HUES6 (cell line): ENCODE measurements around the gene DCAKD.

ENCODE experiments used
- H3K27ac ChIP-seq: 2 replicates; pipeline ENCODE4 v1.7.0; 2013; ENCODE audit warnings: low read depth, mild to moderate bottlenecking, low read length, inconsistent platforms
- H3K27me3 ChIP-seq: 2 replicates; pipeline ENCODE4 v1.6.1; 2013; ENCODE audit warnings: low read length; ENCODE audit not compliant: control insufficient read depth, insufficient read depth
- H3K36me3 ChIP-seq: 2 replicates; pipeline ENCODE4 v1.6.1; 2013; ENCODE audit warnings: low read length; ENCODE audit not compliant: control insufficient read depth, insufficient read depth
- H3K4me1 ChIP-seq: 2 replicates; pipeline ENCODE4 v1.6.1; 2013; ENCODE audit warnings: low read length; ENCODE audit not compliant: control insufficient read depth, insufficient read depth
- H3K4me3 ChIP-seq: 2 replicates; pipeline ENCODE4 v1.5.1; 2013; ENCODE audit warnings: low read depth, low read length
- H3K9ac ChIP-seq: one replicate; pipeline ENCODE4 v1.6.1; 2013; ENCODE audit warnings: mild to moderate bottlenecking, low read length
- H3K9me3 ChIP-seq: 2 replicates; pipeline ENCODE4 v1.6.1; 2013; ENCODE audit warnings: low read depth, low read length; ENCODE audit not compliant: control insufficient read depth, insufficient read depth

DCAKD gene, protein sequence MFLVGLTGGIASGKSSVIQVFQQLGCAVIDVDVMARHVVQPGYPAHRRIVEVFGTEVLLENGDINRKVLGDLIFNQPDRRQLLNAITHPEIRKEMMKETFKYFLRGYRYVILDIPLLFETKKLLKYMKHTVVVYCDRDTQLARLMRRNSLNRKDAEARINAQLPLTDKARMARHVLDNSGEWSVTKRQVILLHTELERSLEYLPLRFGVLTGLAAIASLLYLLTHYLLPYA

GRCh38 chr17:45051060-45051719 is at the start of gene DCAKD:
Gene DCAKD (minus strand): TSS chr17:45051632. CDS start chr17:45034885, 16,747 bp downstream.
- peak within 1 kb of the TSS; percentile 82 for H3K27ac ChIP-seq
- no peaks in the 10 kb centered on the region for H3K36me3 ChIP-seq
- peaks cover 7% of the 10 kb centered on the region for H3K4me1 ChIP-seq
- no peaks in the 10 kb centered on the region for H3K27me3 ChIP-seq
- H3K4me3 ChIP-seq = peak within 1 kb of the TSS; percentile 85
- H3K9ac ChIP-seq = peak within 1 kb of the TSS; percentile 96
- no peaks in the 10 kb centered on the region for H3K9me3 ChIP-seq

- peaks cover 85% of the 10 kb centered on the region for H3K36me3 ChIP-seq
These were observed 47.6 kb upstream of the DCAKD start for GRCh38 chr17:45098869-45099616.

GRCh38 chr17:45098081-45098868 is 46.8 kb upstream of the DCAKD start:
- peaks cover 85% of the 10 kb centered on the region for H3K36me3 ChIP-seq

More at GRCh38 chr17:45098869-45099616, 47.6 kb upstream of the DCAKD start:
- H3K27ac ChIP-seq = no peak overlapping the region
- H3K4me3 ChIP-seq = no peak overlapping the region
- H3K4me1 ChIP-seq = no peaks in the 10 kb centered on the region
- no peaks in the 10 kb centered on the region for H3K9me3 ChIP-seq
- no peaks in the 10 kb centered on the region for H3K27me3 ChIP-seq
- no peak overlapping the region for H3K9ac ChIP-seq

GRCh38 chr17:45096926-45097325 is 45.5 kb upstream of the DCAKD start:
- H3K27ac ChIP-seq = no peak overlapping the region
- H3K4me1 ChIP-seq = no peaks in the 10 kb centered on the region
- H3K9me3 ChIP-seq = no peaks in the 10 kb centered on the region
- H3K36me3 ChIP-seq = peaks cover 85% of the 10 kb centered on the region
- H3K4me3 ChIP-seq = no peak overlapping the region
- no peaks in the 10 kb centered on the region for H3K27me3 ChIP-seq
- no peak overlapping the region for H3K9ac ChIP-seq

More at GRCh38 chr17:45098081-45098868, 46.8 kb upstream of the DCAKD start:
- H3K9me3 ChIP-seq = no peaks in the 10 kb centered on the region
- H3K27ac ChIP-seq = no peak overlapping the region
- H3K27me3 ChIP-seq = no peaks in the 10 kb centered on the region
- no peak overlapping the region for H3K9ac ChIP-seq
- no peak overlapping the region for H3K4me3 ChIP-seq
- H3K4me1 ChIP-seq = no peaks in the 10 kb centered on the region

DNA sequence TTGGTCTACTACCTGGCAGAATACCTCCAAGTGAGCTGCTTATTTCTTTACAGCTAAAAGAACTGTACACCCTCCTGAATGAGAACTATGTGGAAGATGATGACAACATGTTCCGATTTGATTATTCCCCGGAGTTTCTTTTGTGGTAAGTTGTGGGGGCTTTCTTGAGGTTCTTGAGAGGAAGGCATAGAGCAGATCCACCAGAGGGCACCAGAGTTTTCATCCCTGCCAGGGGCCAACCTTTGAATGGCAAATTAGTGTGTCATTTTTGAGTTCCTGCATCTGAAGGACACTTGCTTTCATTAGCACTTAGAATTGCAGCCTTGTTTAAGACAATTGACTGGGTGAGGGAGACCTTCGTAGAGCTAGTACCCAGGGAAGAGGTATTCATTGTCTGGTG is 44.7 kb upstream of the DCAKD start:
- H3K4me3 ChIP-seq = no peak overlapping the region
- no peaks in the 10 kb centered on the region for H3K9me3 ChIP-seq
- H3K4me1 ChIP-seq = peaks cover under 1% of the 10 kb centered on the region; the same call in 1 of the 2 replicates
- H3K36me3 ChIP-seq = peaks cover 85% of the 10 kb centered on the region
- no peaks in the 10 kb centered on the region for H3K27me3 ChIP-seq
- H3K27ac ChIP-seq = no peak overlapping the region
- no peak overlapping the region for H3K9ac ChIP-seq

DNA sequence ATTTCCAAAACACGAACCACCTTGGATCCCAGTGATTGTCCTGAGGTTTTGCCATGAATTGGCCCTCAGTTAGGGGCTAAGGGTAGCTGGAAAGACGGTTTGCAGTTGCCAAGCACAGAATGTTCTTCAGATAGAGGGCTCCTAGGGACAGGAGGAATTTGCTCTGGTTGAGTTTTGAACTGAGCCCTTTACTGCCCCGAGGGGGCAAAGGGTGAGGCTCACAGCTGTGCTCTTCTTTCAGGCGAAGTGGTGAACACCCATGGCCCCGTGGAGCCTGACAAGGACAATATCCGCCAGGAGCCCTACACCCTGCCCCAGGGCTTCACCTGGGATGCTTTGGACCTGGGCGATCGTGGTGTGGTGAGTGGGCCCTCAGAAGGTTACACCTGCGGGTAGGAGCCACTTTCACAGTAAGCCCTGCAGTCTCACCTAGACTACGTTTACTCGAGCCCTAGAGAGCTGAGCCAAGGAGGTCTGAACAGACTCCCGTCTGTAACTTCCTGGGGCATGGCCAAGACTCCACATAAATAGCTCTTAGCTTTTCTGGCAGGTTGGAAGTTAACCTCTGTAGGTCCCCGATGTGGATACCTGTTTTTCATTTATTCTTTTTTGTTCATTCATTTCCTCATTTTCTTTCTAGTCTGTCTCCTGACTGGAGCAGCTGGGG is 42.1 kb upstream of the DCAKD start:
- peaks cover 14% of the 10 kb centered on the region for H3K4me1 ChIP-seq
- no peak overlapping the region for H3K9ac ChIP-seq
- H3K27me3 ChIP-seq = no peaks in the 10 kb centered on the region
- H3K27ac ChIP-seq = 0 out of 2 replicates have a peak overlapping the region, but pooled peaks have one; percentile 6
- peaks cover 91% of the 10 kb centered on the region for H3K36me3 ChIP-seq
- no peaks in the 10 kb centered on the region for H3K9me3 ChIP-seq
- H3K4me3 ChIP-seq = no peak overlapping the region

GRCh38 chr17:45092911-45093430 is 41.5 kb upstream of the DCAKD start:
- Histone ChIP-seq H3K9me3 (no peaks in the 10 kb centered on the region), H3K36me3 (peaks cover 91% of the 10 kb centered on the region), H3K27me3 (no peaks in the 10 kb centered on the region), H3K4me1 (peaks cover 14% of the 10 kb centered on the region), H3K4me3 (no peak overlapping the region), H3K9ac (no peak overlapping the region), H3K27ac (0 out of 2 replicates have a peak overlapping the region, but pooled peaks have one; percentile 6)

DNA sequence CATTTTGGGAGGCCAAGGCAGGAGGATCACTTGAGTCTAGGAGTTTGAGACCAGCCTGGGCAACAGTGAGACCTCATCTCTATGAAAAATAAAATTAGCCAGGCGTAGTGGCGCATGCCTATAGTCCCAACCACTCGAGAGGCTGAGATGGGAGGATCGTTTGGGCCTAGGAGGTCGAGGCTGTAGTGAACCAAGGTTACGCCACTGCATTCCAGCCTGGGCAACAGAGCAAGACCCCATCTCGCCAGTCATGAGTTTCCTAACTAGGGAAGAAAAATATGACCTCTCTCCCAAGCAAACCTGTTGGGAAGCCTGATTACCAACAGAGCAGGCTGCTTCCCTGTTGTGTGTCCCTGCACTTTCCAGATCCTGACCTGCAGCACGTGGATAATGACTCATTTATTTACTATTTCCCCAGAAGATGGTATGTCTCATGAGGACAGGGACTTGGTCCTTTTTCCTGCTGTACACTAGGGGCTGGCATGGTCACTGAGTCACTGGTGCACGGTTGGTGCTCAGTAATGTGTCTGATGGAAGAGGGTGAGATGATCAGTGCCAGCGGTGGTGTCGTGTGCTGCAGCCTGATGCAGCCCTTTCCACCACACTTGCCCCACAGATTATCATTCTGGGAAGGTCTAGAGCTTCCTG is 40.5 kb upstream of the DCAKD start:
- no peak overlapping the region for H3K9ac ChIP-seq
- no peak overlapping the region for H3K27ac ChIP-seq
- H3K4me1 ChIP-seq = peaks cover 14% of the 10 kb centered on the region
- H3K4me3 ChIP-seq = no peak overlapping the region
- no peaks in the 10 kb centered on the region for H3K9me3 ChIP-seq
- peaks cover 91% of the 10 kb centered on the region for H3K36me3 ChIP-seq
- no peaks in the 10 kb centered on the region for H3K27me3 ChIP-seq

DNA sequence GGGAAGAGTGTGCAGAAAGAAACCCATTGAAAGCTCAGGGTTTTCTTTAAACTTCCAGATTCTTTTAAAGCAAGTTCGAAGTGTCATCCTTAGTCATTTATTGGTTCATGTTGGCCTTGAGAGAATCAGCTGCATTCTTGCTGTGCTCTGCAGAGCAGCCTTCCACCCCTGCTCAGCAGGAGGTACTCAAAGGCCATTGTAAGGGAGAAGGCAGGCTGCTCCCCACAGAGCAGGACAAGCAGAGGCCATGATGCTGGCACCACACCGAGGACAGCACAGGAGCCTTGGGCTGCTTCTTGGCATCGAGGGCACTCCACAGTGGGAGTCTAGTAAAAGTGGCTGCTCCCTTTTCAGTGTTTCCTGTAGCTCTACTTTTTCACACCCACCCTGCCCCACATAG is 39.3 kb upstream of the DCAKD start:
- Histone ChIP-seq H3K27me3 (no peaks in the 10 kb centered on the region), H3K4me3 (no peak overlapping the region), H3K9me3 (no peaks in the 10 kb centered on the region), H3K36me3 (peaks cover 89% of the 10 kb centered on the region), H3K9ac (peak overlapping the region; percentile 21), H3K4me1 (peaks cover 14% of the 10 kb centered on the region), H3K27ac (no peak overlapping the region)

- H3K27ac ChIP-seq = 0 out of 2 replicates have a peak overlapping the region, but pooled peaks have one; percentile 52
- peaks cover 14% of the 10 kb centered on the region for H3K4me1 ChIP-seq
- H3K9ac ChIP-seq = no peak overlapping the region
- H3K36me3 ChIP-seq = peaks cover 91% of the 10 kb centered on the region
- H3K4me3 ChIP-seq = no peak overlapping the region
- no peaks in the 10 kb centered on the region for H3K27me3 ChIP-seq
- H3K9me3 ChIP-seq = no peaks in the 10 kb centered on the region
These were observed 37.3 kb upstream of the DCAKD start for GRCh38 chr17:45088741-45089140.
